ENCODE results near the gene RNF115.
"Not testable (repeated sequence)": the region's sequence is repeated elsewhere in the genome, so short reads cannot be mapped to it uniquely, and the experiment has no call there.

Gene RNF115

DNA sequence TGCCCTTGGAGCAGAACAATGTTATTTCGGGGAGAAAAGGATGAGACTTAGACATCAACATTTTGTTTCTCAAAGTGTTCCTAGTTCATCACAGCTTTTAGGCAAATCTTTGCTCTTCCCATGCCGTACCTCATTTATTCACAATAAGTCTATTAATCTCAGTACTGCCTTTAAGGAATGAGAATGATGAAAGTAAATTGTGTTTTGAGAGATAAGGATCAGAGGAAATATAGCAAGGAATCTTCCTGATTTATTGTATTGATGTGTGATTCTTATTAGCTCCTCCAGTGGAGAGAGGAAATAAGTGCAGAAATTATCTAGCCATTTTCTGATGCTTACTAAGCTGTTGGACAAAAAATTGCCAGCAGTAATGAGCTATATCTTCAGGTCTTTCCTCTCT lies 2.1 kb upstream of the RNF115 start:
- DNase-seq, result no peak

DNA sequence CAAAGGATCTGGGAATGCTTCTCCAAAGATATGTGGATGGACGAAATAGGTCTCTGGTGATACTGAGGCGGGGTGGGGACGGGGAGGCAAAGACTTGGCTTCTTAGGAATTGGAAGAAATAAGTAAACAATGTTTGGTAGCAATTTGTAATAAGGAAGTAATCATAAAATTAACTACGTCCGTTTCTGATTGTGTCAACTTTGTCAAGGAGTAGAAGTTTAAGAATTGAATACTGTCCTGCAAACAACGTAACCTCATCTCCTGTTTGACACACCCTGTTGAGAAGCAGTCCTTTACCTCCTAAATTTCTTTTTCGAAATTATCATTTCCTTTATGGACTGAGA lies 576 bp upstream of the RNF115 start:
- DNase-seq, result no peak

- not testable (repeated sequence) for DNase-seq
These were observed 1.0 kb downstream of the RNF115 start for GRCh38 chr1:145822779-145823331.

GRCh38 chr1:145818095-145818494 lies 5.8 kb downstream of the RNF115 start:
- DNase-seq, result not testable (repeated sequence)

GRCh38 chr1:145812977-145813810 lies 10.7 kb downstream of the RNF115 start:
- DNase-seq, result not testable (repeated sequence)

GRCh38 chr1:145806844-145807243 lies 17.1 kb downstream of the RNF115 start:
- DNase-seq, result no peak

DNA sequence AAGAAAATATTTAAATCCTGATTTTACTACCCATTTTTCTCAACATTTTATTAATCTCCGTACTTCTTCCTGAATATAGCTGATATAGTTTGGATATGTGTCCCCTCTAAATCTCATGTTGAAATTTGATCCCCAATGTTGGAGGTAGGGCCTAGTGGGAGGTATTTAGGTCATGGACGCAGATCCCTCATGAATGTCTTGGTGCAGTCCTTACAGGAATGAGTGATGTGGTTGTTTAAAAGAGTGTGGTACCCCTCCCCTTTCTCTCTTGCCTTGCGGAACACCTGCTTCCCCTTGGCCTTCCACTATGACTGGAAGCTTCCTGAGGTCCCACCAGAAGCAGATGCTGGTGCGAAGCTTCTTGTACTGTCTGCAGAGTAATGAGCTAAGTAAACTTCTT lies 17.5 kb downstream of the RNF115 start:
- no peak for DNase-seq

DNA sequence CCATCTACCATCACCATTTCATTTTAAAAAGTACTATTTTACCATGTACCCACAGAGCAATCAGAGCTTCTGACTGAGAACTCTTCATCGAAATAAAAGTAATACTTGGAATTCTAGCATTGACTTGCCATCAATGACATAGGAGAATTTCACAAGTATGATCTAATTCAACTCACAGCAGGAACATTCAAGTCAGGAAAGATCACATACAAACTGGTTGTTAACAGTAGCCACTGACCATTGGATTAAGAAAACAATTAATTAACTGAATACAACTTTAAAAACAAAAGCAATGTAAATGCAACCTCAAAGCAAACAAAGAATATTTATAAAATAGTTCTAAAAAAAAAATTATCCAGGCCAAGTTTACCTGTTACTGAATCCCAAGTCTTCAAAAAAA lies 18.8 kb downstream of the RNF115 start:
- no peak for DNase-seq

DNA sequence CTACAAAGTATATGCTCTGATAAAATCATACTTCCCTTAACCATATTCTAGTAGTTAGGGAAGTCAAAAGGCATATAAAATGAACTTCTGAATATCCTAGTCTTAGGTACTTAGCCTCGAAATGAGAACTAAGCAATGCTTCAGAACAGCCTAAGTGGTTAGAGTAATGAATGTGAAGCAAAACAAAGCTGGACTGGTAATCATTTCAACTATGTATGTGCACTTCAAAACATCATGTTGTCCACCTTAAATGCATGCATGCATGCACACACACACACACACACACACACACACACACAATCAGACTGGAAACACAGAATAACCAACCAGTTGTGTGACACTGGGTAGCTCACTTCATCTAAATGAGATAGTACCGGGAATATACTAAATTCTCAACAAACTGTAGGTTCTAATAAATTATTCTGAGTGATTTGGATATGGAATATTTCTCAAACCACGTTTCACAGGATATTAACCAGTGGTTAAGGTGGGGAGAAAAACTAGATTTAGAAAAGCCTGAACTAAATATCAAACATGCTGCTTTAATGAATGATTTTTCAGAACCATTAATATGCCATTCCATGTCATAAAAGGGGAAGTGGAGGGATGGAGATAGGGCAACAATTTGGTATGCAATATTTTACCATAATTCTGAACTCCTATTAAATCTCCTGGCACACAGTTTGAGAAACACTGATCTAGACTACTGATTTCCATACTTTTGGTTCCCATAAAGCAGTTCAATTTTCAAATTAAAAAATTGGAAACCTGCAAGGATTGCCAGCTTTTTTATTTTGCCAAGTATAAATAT lies 19.5 kb downstream of the RNF115 start:
- DNase-seq, result no peak

DNA sequence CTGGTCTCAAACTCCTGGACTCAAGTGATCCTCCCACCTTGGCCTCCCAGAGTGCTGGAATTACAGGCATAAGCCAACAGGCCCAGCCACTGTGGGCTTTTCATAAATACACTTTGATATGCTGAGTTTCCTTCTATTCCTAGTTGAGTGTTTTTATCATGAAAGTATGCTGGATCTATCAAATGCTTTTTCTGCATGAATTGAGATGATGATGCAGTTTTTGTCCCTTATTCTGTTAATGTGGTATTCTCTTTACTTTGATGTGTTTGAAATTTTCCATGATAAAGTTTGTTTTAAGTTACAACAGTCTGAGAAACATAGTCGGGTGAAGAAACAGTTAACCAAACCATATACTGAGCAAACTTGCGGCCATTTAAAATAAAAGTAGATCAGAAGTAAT lies 24.1 kb downstream of the RNF115 start:
- no peak for DNase-seq

GRCh38 chr1:145796753-145797152 lies 27.1 kb downstream of the RNF115 start:
- no peak for DNase-seq

DNA sequence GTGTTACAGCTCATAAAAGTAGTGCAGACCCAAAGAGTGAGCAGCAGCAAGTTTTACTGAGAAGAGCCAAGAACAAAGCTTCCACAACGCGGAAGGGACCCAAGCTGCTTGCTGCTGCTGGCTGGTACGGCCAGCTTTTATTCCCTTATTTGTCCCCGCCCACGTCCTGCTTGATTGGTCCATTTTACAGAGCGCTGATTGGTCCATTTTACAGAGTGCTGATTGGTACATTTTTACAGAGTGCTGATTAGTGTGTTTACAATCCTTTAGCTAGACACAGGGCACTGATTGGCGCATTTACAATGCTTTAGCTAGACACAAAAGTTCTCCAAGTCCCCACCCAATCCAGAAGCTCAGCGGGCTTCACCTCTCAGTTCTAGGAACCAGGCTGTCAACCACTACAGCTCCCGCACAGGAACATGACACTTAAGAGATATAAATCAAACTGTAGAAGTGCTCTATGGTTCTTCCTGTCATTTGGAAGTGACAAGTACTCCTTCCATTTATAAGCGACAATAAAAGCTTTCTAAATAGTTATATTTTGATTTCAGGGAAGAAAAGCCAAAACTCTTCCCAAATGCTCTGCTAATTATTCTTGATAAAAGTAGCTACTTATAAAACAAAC lies 28.5 kb downstream of the RNF115 start:
- DNase-seq, result no peak

DNA sequence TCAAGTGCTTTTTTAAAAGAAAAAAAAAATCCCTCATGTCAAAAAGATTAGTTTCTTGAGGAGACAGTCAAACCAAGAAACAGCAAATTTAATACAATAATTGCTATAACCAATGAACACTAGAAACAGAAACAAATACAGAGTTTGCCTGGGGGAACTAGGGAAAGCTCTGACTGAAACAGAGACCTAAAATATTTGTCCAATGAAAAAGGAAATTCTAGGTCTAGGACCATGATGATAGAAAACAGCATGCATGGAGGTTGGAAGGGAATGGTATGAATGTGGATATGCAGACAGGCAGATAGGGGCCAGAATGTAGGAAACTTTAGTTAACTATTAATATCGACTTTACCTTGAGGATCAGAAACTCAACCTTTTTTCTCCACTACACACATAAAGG lies 31.4 kb downstream of the RNF115 start:
- DNase-seq, result no peak

- DNase-seq, result not testable (repeated sequence)
These were observed 32.0 kb downstream of the RNF115 start for GRCh38 chr1:145791860-145792259.

- DNase-seq, result no peak
These were observed 35.3 kb downstream of the RNF115 start for GRCh38 chr1:145788580-145788979.

DNA sequence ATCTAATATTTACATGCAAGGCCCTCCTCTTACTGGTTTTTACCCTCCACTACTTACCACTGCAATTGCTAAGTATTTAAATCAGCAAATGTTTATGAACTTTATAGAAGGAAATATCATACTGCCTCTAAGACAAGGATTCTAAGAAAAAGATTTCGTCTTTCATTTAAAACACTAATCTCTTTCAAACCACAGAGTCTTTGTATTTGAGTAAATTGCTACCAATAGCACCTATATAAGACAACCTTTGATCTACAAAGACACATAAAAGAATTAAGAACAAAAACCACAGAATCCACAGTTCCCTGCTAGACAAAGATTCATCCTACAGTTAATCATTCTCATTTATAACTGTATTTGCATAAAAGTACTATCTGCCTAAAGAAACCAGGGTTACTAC lies 37.6 kb downstream of the RNF115 start:
- no peak for DNase-seq

DNA sequence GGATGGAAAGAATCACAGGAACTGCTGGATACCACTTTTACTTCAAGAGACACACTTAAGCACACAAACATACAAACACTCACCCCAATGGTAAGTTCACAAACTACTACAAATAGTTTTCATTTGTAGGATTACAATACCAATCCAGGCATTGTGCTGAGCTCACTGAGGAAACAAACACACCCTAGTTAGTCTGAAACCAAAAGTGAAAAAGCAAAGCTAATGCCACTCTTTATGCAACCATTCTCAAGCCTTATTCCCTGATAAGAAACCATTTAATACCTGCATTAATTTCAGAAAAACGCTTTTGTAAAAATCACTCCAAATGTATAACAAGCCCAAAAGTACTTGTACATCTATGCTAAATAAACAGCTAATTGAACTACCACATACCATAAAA lies 38.3 kb downstream of the RNF115 start:
- DNase-seq, result no peak

- no peak for DNase-seq
These were observed 39.5 kb downstream of the RNF115 start for GRCh38 chr1:145784409-145784808.

- DNase-seq, result no peak
These were observed 41.4 kb downstream of the RNF115 start for GRCh38 chr1:145782272-145783099.

DNA sequence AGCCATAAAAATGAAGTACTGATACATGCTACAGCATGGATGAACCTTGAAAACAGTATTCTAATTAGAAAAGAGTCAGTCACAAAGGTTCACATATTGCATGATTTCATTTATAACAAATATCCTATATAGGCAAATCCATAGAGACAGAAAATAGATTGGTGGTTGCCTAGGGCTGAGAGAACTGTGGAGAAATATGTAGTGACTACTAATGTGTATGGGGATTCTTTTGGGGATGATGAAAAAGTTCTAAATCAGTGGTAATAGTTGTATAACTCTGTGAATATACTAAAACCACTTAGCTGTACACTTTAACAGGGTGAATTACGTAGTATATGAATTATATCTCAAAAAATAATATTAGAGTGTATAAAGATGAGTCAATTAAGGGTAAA lies 45.8 kb downstream of the RNF115 start:
- DNase-seq, result no peak

DNA sequence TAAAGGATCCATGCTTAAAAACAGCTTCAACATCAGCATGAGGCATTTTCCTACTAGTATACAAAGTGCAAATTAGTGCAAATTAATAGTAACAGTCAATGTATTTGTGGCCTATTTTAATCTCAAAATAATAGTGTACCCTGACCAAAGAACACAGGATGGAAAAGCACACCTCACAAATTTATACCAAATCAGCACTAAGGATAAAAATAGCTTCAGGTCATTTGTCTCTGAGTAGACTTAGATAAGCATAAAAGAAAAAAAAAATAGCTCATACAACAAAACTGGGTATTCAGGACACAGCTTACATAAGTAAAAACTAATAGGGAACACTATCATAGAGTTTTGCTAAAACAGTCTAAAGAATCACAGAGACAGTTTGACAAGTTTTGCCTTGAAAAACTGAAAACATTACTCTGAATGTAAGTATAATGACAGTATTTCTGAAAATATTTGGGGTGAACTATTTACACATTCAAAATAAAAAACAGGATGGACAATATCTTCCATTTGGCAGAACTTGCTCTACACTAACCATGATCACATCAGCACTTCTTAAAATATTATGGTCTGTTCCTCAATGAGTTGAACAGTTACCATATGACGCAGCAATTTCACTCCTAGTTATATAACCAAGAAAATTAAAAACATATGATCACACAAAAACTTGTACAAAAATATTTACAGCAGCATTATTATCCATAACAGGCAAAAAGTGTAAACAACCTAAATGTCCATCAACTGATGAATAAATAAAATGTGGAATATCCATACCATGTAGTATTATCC lies 46.3 kb downstream of the RNF115 start:
- no peak for DNase-seq

GRCh38 chr1:145773423-145773822 lies 50.5 kb downstream of the RNF115 start:
- DNase-seq, result no peak

All from GDM1 (cell line).